Fibroblast of skin of left quadriceps (primary cell): ENCODE data around the gene HSPA8.
"Not testable (repeated sequence)": the region's sequence is repeated elsewhere in the genome, so short reads cannot be mapped to it uniquely, and the experiment has no call there.

Experiments used
- DNase-seq, 2 experiments: peaks; one replicate each; pipeline ENCODE4 v3.0.0-alpha.2; 2013; ENCODE audit warnings: low read depth in 2 of 2

HSPA8 gene

DNA sequence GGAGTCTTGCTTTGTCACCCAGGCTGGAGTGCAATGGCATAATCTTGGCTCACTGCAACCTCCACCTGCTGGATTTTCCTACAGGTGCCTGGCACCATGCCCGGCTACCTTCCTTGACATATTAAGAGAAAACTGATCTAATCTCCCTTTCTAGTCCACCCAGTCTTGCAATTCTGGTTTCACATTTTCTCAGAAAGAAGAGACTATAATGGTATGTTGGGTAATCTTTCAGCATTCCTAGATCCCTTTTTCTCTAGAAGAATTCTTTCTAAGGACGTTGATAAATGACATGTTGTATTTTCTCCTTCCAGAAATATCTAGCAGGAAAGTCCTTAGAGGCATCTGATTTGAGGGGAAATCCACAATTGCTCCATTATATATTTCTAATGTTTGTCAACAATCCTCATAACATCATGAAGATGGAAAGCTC is 10.4 kb upstream of the HSPA8 start:
- DNase-seq, result no peak

DNA sequence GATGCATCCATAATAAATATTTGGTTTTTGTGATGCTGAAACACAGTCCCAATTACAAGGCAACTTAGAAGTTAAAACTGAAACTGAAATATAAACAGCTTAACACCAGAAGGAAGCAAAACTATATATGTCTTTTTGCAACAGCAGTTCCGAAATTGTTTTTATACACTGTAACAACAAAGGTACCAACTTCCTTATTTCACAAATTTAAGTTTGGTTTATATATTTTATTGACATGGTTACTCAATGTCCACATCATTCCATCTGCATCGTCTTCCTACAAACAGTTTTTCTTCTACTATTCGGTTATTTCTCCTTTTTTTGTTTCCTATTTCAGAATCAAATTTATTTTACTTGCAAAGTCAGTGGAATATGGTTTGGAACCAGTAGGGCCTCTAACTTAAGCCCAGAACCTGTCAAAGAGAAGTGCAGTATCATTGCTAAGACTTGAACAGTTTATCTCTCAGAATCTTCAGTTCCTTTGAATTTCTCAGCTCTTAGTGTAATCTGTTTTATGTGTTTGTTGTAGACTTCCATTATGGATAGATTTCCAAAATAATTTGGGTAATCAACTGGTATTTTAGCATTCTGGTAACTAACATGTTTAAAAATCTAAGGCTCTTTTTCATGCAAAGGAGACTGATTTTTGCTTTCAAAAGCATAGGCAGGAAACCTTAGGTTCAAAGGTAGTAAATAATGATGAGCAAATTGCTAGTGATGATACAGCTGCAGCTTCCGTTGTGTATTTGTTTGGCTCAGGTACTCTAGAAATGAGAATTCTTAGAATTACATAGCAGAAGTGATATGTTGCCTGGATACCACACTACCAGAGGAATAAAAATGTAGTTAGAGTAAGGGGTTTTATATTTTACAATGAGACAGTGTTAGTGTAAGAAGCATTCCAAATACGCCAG is 8.2 kb upstream of the HSPA8 start:
- DNase-seq, result no peak

DNA sequence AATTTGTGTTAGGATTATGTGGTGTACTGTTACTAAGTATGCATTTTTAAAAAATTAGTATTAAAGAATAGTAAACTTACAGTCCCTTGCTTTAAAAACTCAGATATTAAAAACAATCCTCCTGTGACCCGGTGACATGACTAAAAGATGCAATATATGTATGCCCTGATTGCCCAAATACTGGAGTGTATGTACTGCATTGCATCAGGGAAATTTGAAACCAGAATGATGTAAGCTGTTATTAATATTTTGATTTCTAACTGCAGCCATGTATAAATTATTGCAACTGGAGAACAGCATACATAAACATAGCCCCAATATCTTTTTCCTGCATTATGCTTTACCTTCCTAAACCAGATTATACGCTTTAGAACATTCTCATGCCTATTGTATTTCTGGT is 3.7 kb upstream of the HSPA8 start:
- peak; percentile 36 to 53 for DNase-seq

DNA sequence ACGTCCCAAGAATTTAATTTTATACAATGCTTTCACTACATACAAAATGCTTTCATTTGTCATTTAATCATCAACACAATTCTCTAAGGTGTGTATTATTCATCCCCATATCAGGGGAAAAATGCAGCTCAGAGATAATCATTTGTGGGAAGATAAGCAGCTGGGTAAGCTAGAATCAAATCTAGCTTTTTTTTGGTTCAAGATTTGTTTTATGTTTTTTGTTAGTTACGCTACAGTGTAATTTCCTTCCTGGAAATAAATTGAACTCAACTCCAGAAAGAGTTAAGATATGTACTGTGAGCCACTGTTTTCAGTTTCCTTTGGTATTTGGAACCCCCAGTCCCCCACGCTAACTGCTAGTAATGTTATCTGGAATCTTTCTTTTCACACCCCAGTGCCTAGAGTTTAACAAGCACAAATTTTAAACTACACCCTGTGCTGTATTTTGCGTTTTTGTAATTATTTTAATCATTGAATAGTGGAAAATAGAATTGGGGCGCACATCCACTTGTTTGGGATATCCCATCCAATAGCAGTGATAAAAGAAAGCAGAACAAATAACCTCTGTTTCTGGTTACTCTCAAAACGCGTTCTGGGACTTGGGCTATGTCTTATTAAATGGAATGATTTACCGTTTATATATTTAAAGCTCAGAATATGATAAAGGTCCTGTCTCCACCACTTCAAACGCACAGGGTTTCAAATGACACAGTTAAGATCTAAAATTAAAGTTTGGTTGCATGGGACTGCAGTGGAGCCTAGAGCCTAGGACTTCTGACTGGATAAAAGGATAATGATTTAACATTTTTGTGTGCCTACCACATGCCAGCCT is 2.1 kb upstream of the HSPA8 start:
- DNase-seq, result no peak

DNA sequence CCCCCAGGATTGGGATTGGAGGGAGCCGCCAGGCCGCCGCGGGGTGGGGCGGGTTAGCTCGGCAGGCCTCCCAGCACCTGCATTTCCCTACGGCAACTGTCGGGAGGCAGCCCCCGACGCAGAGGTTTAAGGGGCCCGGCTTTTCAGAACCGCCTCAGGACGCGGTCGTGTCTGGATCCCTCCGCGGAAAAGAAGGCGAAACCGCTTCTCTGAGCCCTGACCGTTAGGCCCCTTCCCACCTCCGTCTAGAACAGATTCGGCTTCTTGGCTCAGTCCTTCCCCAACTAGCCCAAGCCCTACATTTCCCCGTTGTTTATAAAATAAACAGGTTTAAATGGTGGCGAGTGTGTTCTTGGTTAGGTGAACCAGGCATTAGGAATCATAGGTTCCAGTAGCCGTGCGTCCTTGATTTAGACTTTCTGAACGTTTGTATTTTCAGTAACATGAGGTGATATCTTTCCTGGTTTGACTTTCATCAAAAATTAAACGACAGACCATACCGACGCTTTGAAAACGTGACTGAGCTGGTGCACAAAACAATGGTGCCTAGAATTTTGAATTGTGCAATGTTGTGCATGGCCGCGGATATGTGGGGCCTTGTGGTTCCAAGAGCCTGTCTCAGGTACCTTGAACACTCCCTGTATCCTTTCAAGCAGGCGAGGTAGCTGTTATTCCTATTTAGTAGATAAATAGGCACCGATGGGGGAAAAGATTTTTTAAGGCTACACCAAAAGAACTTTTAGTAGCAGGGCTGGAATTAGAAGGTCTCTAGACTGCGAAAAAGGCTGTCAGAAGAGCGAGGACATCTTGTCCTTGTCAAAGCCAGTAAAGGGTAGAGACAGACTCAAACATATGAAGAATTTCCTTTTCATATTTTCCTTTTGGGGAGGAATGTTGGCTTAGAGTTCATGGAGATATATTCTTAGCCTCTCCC is 1.2 kb upstream of the HSPA8 start:
- DNase-seq, result peak; percentile 33 to 37

DNA sequence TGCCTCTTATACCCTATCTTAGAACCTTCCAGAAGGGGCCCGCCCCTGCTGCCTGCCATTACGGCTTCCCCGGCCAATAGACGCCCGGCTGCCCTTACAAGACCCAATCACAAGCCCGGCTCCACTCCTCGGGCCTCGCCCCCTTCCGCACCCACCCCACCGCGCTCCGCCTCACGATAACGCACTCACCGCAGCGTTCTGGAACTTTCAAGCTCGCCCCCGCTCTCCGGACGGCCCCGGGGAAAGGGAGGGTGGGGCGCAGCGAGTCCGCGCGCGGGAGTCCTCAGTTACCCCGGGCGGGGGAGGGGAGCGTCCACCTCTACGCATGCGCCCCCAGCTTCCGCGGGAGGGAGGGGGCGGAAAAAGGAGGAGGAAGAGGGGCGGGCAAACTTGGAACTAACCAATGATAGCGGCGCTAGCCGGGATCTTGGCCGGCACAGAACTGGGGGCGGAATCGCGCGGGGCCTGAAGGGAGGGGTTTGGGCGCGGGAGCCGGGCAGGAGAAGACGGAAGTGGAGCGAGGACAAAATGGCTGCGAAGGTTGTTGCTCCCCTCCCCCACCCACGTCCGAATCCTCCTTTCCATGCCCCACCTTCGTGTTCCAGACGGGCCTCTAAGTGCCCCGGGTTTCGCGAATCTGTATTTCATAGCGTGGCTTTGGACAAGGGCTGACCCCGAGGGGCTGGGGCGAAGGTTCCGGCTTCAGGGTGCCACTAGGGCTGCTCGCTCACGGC is 389 bp upstream of the HSPA8 start:
- DNase-seq, result peak; percentile 99

DNA sequence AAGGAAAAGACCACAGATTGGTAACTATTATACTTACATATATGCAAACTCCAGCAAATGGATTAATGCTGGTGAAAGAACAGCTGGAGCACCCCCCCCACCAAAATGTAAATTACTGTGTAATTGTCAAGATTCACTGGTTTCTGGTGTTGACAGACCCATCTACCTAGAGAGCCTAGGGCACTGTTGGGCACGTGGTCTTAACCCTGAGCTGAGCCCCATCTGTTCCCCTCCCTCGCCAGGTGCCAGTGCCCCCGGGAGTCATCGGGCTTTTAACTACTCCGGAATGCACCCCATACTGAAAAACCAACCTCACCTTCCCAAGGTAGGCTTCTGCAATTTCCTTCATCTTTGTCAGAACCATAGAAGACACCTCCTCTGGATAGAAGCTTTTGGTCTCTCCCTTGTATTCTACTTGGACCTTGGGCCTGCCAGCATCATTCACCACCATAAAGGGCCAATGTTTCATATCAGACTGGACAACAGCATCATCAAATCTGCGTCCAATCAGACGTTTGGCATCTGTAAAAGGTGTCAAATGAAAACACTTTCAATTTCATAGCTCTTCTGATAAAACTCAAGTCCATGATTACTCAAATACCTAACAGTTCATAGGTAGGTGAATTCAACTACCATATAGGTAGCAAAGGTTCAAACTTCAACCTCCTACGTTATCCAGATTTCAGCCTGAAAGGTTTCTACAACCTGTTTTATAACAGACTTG is 1.5 kb downstream of the HSPA8 start:
- DNase-seq, result no peak

DNA sequence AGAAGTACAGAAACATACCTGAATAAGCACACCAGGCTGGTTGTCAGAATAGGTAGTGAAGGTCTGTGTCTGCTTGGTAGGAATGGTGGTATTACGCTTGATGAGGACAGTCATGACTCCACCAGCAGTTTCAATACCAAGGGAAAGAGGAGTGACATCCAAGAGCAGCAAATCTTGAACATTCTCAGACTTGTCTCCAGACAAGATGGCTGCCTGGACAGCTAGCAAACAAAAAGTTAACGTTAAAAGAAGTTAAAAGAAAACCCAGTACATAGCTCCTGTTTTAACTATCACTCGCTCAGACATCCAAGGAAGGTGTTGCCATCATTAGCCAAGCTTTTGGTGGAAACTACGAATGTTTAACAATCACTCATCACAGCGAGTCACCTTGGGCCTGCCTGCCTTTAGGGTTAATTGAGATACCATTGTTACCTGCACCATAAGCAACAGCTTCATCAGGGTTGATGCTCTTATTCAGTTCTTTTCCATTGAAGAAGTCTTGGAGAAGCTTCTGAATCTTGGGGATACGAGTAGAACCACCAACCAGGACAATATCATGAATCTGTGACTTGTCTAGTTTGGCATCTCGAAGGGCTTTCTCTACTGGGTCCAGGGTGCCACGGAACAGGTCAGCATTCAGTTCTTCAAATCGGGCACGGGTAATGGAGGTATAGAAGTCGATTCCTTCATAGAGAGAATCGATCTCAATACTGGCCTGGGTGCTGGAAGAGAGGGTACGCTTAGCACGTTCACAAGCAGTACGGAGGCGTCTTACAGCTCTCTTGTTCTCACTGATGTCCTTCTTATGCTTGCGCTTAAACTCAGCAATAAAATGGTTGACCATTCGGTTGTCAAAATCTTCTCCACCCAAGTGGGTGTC is 2.7 kb downstream of the HSPA8 start:
- DNase-seq, result not testable (repeated sequence)

DNA sequence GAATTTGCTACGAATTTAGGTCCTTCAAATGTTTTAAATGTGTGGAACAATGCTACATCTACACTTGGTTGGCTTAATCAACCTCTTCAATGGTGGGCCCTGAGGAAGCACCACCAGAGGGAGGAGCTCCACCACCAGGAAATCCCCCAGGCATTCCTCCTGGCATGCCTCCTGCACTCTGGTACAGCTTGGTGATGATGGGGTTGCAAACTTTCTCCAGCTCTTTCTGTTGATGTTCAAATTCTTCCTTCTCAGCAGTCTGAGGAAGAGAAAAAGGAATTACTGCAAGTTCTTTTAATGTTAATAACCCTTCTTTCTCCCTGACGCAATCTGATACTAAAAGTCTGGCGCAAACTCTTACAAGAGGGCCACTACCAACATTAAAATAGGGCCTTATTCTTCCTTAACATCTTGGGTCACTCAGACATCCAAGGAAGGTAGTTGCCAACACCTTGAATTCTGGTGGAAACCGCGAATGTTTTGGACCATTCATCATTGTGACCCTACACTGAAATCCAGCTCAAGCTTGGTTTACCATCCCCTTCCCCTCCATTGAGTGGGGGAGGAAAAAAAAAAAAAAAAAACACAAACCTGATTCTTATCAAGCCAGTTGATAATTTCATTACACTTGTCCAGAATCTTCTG is 4.2 kb downstream of the HSPA8 start:
- no peak for DNase-seq

DNA sequence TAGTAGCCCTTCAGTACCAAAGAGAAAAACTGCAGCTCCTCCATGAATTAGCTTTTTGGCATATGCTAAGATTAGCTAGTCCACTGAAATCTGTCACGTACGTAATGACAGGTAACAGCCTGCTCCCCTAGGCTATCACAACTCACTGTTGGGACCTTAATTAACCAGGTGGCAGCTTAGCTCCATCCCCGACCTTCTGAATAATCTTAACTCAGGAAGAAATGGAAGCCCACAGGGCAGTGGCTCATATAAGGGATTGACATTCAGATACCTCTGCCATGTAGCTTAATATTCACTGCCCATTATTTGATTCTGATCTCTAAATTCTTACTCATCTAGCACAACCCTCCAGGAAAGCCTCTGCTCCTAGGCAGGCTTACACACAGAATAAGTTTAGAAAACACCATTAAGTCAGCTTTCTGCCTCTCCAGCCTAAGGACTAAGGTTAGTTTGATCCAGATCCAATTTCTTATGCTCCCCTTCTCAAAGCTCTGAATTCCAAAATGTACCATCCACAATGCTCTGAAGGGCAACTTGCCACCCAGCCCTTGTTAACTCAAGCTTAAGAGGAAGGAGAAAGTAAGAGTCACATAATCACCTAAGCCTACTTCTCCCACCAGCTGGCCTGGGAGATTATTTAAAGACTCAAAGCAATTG is 5.0 kb downstream of the HSPA8 start:
- no peak for DNase-seq

DNA sequence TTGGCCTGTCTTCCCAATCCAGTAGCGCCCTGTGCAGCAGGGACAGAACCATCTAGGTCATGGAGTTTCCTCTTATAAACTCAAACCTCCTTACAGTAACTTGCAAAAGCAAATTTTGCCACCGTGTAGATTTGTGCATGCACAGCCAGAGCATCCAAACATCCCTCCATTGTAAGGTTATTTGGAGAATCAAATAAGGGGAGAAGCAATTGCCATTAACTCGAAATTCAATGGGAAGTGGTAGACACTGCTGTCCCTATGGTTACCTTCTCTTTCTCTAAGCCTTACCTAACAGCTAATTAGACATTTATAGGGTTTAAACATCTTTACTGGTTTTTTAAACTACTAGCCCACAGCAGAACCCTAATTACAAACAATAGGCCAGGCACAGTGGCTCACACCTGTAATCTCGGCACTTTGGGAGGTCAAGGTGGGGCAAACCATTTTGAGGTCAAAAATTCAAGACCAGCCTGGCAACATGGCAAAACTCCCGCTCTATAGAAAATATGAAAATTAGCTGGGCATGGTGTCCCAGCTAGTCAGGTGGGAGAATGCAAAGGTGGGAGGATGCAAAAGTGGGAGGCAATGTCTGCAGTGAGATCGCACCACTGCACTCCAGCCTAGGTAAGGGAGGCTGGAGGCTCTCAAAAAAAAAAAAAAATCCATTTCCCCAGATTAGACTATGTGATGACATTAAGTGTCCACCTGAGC is 6.6 kb downstream of the HSPA8 start:
- no peak for DNase-seq

DNA sequence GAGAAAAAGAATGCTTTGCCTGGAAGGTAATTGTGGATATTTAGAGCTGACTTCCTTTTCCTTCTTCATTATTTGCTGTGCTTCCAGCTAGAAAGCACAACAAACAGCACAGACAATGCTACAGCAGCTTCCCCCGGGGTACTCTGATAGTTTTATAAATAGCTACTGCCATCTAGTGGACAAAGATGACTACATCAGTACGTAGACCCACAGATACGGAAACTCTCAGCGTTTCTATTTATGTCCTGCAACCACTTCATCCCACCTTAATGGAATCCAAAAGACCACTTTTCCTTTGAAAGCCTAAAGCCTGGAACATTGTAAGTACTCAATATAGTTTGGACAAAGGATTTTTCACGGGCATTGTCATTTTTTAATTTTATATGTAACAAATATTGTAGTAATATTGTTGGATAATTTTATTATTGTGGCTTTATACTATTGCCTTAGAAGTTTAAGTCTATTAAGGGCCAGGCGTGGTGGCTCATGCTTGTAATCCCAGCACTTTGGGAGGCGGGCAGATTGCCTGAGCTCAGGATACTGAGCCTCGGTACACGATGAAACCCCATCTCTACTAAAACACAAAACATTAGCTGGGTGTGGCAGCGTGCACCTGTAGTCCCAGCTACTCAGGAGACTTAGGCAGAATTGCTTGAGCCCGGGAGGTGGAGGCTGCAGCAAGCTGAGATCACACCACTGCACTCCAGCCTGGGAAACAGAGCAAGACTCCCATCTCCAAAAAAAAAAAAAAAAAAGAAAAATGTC is 7.5 kb downstream of the HSPA8 start:
- peak; percentile 39 to 40 for DNase-seq

DNA sequence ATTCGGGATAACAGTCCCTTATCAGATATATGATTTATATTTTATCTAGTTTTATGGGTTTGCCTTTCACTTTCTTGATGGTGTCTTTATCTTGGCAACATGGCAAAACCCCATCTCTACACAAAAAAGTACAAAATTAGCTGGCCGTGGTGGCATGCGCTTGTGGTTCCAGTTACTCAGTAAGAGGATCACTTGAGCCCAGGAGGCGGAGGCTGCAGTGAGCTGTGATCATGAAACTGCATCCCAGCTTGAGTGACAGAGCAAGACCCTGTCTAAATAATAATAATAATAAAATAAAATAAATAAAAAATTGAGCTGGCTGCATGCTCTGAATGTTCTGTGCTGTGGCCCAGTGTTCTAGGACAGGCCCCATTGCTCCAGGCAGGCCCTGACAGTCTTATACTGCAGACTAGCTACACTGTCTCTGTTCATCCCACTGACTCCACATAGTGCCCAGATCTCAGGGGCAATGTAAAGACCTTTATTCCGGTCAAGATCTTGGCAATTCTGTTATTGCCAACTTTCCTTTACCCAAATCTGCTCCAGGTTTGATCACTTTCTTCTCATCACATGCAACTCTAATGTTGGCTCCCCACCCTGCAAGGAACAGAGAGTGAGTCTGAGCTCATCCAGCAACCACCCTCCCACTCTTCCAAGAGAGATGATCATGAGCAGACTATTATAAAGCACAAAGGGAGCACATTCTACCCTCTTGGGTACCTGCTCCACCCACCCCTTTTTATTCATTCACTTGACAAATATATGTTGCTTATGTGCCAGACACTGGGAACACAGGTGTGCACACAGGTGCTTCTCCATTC is 8.8 kb downstream of the HSPA8 start:
- no peak for DNase-seq

DNA sequence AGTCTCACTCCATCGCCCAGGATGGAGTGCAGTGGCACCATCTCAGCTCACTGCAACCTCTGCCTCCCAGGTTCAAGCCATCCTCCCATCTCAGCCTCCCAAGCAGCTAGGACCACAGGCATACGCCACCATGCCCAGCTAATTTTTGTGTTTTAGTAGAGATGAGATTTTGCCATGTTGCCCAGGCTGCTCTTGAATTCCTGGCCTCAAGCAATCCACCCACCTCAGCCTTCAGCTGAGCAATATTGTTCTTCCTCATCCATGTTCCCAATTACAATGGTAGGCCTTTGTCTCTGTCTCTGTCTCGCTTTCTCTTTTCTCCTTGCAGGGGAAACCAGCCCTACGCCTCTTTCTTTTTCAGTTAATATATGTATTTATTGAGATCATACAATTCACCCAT is 10.3 kb downstream of the HSPA8 start:
- no peak for DNase-seq

DNA sequence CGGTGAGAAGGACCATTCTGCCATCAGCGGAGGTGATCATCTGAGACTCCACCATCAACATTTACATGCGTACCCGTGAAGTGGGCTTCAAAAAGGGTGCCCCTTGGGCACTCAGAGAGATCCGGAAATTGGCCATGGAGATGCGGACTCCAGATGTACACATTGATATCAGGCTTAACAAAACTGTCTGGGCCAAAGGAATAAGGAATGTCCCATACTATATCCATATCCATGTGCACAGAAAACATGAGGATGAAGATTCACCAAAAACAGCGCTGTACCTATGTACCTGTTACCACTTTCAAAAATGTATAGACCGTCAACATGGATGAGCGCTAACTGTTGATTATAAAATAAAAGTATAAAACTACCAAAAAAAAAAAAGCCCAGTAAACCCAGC is 10.8 kb downstream of the HSPA8 start:
- DNase-seq, result no peak

DNA sequence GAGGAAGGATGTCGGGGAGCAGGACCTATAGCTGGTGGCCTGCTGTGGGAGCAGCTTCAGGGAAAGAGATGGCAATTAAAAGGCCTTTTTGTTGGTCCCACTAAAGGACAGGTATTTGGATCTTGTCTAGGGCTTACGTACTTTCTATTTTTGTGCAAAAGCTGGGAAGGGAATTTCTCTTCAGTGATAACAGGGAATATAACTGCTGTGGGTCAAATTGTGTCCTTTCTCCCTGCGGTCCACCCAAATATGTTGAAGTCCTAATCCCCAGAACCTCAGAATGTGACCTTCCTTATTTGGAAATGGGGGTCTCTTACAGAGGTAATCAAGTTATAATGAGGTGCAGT is 14.0 kb downstream of the HSPA8 start:
- no peak for DNase-seq
